LNCAP (cell line): ENCODE results near the gene FKBP5.

Experiments used
- CTCF ChIP-seq: fragments of 450-650 bp; IDR thresholded peaks from 2 replicates; pipeline ENCODE4 v1.5.1; 2017; ENCODE audit warnings: mild to moderate bottlenecking

Gene FKBP5

DNA sequence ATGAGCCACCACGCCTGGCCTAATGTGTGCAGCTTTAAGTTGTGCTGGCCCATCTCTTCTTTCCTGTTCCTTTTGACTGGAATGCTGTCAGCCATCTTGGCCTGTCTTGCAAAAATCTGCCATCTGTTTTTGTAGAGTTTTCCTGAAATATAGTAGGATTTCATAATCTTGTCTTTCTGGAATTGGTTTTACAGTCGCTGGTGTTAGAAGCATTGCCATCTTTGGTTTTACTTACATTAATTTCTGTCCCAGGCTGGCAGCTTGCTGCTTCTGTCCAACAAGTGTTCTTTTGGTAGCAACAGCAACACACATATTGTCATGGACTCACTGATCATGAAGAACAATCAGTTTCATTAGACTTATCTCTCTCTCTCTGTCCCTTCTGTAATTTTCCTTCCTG is 146.9 kb downstream of the FKBP5 start:
- no peak for TF ChIP-seq CTCF

DNA sequence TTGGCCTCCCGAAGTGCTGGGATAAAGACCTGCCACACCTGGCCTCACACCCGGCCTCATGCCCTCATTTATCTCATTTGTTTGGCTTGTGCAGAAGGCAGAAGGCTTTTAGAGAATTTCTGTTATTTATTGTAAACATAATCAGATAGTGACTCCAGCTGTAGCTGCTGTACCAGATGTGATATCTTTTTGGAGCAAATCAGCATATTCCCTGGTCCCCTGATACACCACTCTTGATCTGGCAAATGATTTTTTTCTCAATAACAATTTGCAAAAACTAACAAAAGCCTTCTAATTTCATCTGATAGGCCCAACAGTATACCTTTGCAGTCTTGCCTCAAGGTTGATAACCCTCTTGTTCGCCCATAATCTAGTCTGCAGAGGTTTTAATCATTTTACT is 149.5 kb downstream of the FKBP5 start:
- no peak for TF ChIP-seq CTCF

DNA sequence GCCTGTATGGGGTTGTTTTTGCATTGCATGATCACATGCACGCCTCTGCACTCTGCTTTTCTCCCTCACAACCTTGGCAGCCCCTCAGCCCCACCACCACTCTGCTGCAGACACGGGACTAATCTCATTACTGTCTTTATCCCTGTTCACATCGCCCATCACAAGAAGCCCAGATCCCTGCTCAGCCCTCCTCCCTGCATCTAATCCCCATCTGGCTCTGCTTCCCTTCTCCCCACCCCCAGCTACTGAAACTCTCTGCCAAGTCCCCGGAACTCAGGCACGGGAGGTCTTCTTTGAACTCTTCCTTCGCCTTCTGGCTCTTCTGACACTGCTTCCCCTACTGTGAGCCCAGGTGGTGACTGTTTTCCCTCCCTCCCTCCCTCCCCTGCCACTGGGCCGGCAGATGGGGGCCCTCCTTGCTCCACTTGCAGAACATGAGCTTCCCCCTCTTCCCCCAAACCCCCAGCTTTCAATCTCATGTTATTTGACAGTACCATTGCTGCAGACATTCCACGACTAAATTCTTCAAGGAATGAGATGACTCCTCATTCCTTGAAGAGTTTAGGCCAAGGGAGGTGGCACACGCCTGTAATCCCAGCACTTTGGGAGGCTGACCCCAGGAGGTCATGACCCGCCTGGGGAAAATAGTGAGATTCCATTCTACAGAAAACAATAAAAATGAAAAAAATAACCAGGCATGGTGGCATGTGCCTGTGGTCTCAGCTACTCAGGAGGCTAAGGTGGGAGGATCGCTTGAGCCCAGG is 154.1 kb downstream of the FKBP5 start:
- TF ChIP-seq CTCF: no peak

DNA sequence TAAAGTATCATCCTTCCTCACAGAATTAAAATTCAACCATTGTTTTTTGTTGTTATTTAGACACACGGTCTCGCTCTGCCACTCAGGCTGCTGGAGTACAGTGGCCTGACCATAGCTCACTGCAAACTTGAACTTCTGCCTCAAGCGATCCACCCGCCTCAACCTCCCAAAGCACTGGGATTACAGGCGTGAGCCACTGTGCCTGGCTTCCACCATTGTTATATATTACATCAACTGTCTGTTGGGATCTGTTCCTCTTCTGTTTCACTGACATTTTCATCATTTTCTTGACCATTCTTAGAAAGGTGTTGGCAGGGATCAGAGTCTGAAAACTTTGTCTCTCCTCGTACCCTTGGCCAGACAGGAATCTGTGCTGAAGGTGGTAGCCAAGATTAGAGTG is 154.7 kb downstream of the FKBP5 start:
- TF ChIP-seq CTCF: no peak

- TF ChIP-seq CTCF: no peak
Observed at GRCh38 chr6:35532126-35532525, 156.6 kb downstream of the FKBP5 start.

- no peak for TF ChIP-seq CTCF
Observed at GRCh38 chr6:35524380-35525020, 164.2 kb downstream of the FKBP5 start.
